Mesenchymal stem cell (in vitro differentiated cells and primary cell): ENCODE results near the gene PSMG4.

Experiments
- DNase-seq: peaks from one replicate; pipeline ENCODE4 v3.0.0-alpha.2; 2013
- H2AFZ ChIP-seq: one replicate; pipeline ENCODE4 v1.6.1; 2013; ENCODE audit warnings: low read depth, mild to moderate bottlenecking, control low read depth, inconsistent platforms, low read length, moderate library complexity
- H2AK5ac ChIP-seq: 2 replicates; pipeline ENCODE4 v1.6.1; 2013; ENCODE audit warnings: low read length, moderate library complexity, mild to moderate bottlenecking, inconsistent platforms; ENCODE audit not compliant: severe bottlenecking
- H2BK120ac ChIP-seq: one replicate; pipeline ENCODE4 v1.6.1; 2013; ENCODE audit warnings: low read depth, mild to moderate bottlenecking, inconsistent platforms, low read length, moderate library complexity
- H2BK12ac ChIP-seq, 2 experiments: one replicate each; pipeline ENCODE4 v1.6.1; 2013; ENCODE audit warnings: inconsistent platforms in 2 of 2, low read length in 2 of 2, mild to moderate bottlenecking in 2 of 2, moderate library complexity in 2 of 2, control low read depth in 1 of 2
- H2BK15ac ChIP-seq: one replicate; pipeline ENCODE4 v1.6.1; 2013; ENCODE audit warnings: mild to moderate bottlenecking, low read depth, inconsistent platforms; ENCODE audit not compliant: poor library complexity, severe bottlenecking
- H2BK5ac ChIP-seq: 2 replicates; pipeline ENCODE4 v1.6.1; 2013; ENCODE audit warnings: low read depth, mild to moderate bottlenecking, low read length, control low read depth, inconsistent platforms; ENCODE audit not compliant: poor library complexity, severe bottlenecking
- H3K14ac ChIP-seq, 2 experiments: one replicate each; pipeline ENCODE4 v1.6.1; 2013; ENCODE audit warnings: inconsistent platforms in 2 of 2, low read length in 2 of 2, control low read depth in 1 of 2, mild to moderate bottlenecking in 1 of 2, moderate library complexity in 1 of 2
- H3K18ac ChIP-seq, 2 experiments: one replicate each; pipeline ENCODE4 v1.6.1; 2013; ENCODE audit warnings: inconsistent platforms in 2 of 2, low read length in 2 of 2, control low read depth in 1 of 2, low read depth in 1 of 2, mild to moderate bottlenecking in 1 of 2
- H3K23ac ChIP-seq, 2 experiments: one replicate each; pipeline ENCODE4 v1.6.1; 2013; ENCODE audit warnings: inconsistent platforms in 2 of 2, low read length in 2 of 2, mild to moderate bottlenecking in 2 of 2, moderate library complexity in 2 of 2, control low read depth in 1 of 2
- H3K27ac ChIP-seq: 2 replicates; pipeline ENCODE4 v1.5.1; 2013; ENCODE audit warnings: mild to moderate bottlenecking, moderate library complexity, low read length, control low read depth, inconsistent platforms; ENCODE audit not compliant: poor library complexity, severe bottlenecking
- H3K27me3 ChIP-seq, 2 experiments: 2 replicates each; pipeline versions ENCODE4 v1.6.1 to v1.7.0; 2013; ENCODE audit warnings: low read length in 2 of 2, mild to moderate bottlenecking in 2 of 2, moderate library complexity in 2 of 2, control low read depth in 1 of 2, inconsistent platforms in 1 of 2; ENCODE audit not compliant: control insufficient read depth in 1 of 2, insufficient read depth in 1 of 2
- H3K36me3 ChIP-seq, 2 experiments: 2 replicates each; pipeline versions ENCODE4 v1.6.1 to v1.7.0; 2013; ENCODE audit warnings: low read length in 2 of 2, control low read depth in 1 of 2, inconsistent platforms in 1 of 2, low read depth in 1 of 2, mild to moderate bottlenecking in 1 of 2; ENCODE audit not compliant: insufficient read depth in 2 of 2, control insufficient read depth in 1 of 2
- H3K4ac ChIP-seq, 2 experiments: one replicate each; pipeline ENCODE4 v1.6.1; 2013; ENCODE audit warnings: inconsistent platforms in 2 of 2, low read length in 2 of 2, mild to moderate bottlenecking in 2 of 2, moderate library complexity in 2 of 2, control low read depth in 1 of 2, low read depth in 1 of 2
- H3K4me1 ChIP-seq: 2 replicates; pipeline ENCODE4 v1.6.1; 2013; ENCODE audit warnings: low read depth, low read length, control low read depth; ENCODE audit not compliant: control insufficient read depth, insufficient read depth
- H3K4me2 ChIP-seq: 2 replicates; pipeline ENCODE4 v1.6.1; 2013; ENCODE audit warnings: low read length, mild to moderate bottlenecking, inconsistent platforms; ENCODE audit not compliant: poor library complexity, severe bottlenecking
- H3K4me3 ChIP-seq, 2 experiments: 2 replicates each; pipeline versions ENCODE4 v1.5.1 to v1.7.0; 2013; ENCODE audit warnings: low read length in 2 of 2, mild to moderate bottlenecking in 2 of 2, control low read depth in 1 of 2, low read depth in 1 of 2; ENCODE audit not compliant: insufficient read depth in 1 of 2
- H3K79me1 ChIP-seq: replicated peaks from 2 replicates; pipeline ENCODE4 v1.6.1; 2013; ENCODE audit warnings: mild to moderate bottlenecking, control low read depth, low read length, inconsistent platforms; ENCODE audit not compliant: poor library complexity, severe bottlenecking
- H3K9ac ChIP-seq: 2 replicates; pipeline ENCODE4 v1.7.0; 2013; ENCODE audit warnings: mild to moderate bottlenecking, low read length, moderate library complexity
- H3K9me3 ChIP-seq: 2 replicates; pipeline ENCODE4 v1.7.0; 2013; ENCODE audit warnings: mild to moderate bottlenecking, low read length; ENCODE audit not compliant: control insufficient read depth
- H4K8ac ChIP-seq: one replicate; pipeline ENCODE4 v1.6.1; 2013; ENCODE audit warnings: inconsistent platforms, mild to moderate bottlenecking, low read length, moderate library complexity
- H4K91ac ChIP-seq: one replicate; pipeline ENCODE4 v1.6.1; 2013; ENCODE audit warnings: mild to moderate bottlenecking, low read length, inconsistent platforms
- WGBS: methylation state at CpG from one replicate; pipeline ENCODE4 v1.1.7; 2013; ENCODE audit warnings: mixed read lengths; 5-methylcytosine and 5-hydroxymethylcytosine counted together

The PSMG4 gene

GRCh38 chr6:3258201-3258600 is 546 bp upstream of the PSMG4 start:
- H2AFZ ChIP-seq = no peak overlapping the region
- WGBS = 90% methylated on average over 7 of the region's 12 CpGs
- H3K27ac ChIP-seq = no peak overlapping the region
- H3K4me3 ChIP-seq = peak overlapping the region; percentile 37 to 93
- no peak overlapping the region for H2BK15ac ChIP-seq
- no peak overlapping the region for H4K91ac ChIP-seq
- peak overlapping the region in 1 of 2 experiments; percentile 6 for H2BK12ac ChIP-seq
- no peak overlapping the region for H3K18ac ChIP-seq
- peaks cover under 1 to 11% of the 10 kb centered on the region in 2 experiments for H3K36me3 ChIP-seq
- peak overlapping the region; percentile 54 for H3K9ac ChIP-seq
- H3K4ac ChIP-seq = no peak overlapping the region
- peaks cover 7 to 15% of the 10 kb centered on the region in 2 experiments for H3K27me3 ChIP-seq
- H3K14ac ChIP-seq = no peak overlapping the region
- peaks cover 22% of the 10 kb centered on the region for H3K4me1 ChIP-seq
- no peak overlapping the region for H4K8ac ChIP-seq
- H3K9me3 ChIP-seq = no peaks in the 10 kb centered on the region
- H2BK120ac ChIP-seq = no peak overlapping the region
- H3K23ac ChIP-seq = no peak overlapping the region
- H2BK5ac ChIP-seq = no peak overlapping the region
- H3K79me1 ChIP-seq = peaks cover 17% of the 10 kb centered on the region
- DNase-seq = no peak
- peak overlapping the region; percentile 69 for H3K4me2 ChIP-seq
- H2AK5ac ChIP-seq = no peak overlapping the region

- H3K36me3 ChIP-seq = peaks cover 14 to 24% of the 10 kb centered on the region in 2 experiments
- peak overlapping the region; percentile 85 to 93 for H3K4me3 ChIP-seq
- no peak overlapping the region for H3K27ac ChIP-seq
- H3K4me1 ChIP-seq = peaks cover 22% of the 10 kb centered on the region
- H3K79me1 ChIP-seq = peaks cover 29% of the 10 kb centered on the region
- H3K23ac ChIP-seq = no peak overlapping the region
- WGBS = under 1% methylated on average over 21 of the region's 21 CpGs
- peak overlapping the region; percentile 18 for H4K91ac ChIP-seq
- peak overlapping the region; percentile 86 for H3K4me2 ChIP-seq
- H3K18ac ChIP-seq = peak overlapping the region; percentile 28 to 80
- H3K14ac ChIP-seq = peak overlapping the region in 1 of 2 experiments; percentile 24
- H2AK5ac ChIP-seq = no peak overlapping the region
- H2AFZ ChIP-seq = peak overlapping the region; percentile 56
- H3K27me3 ChIP-seq = peaks cover 7 to 15% of the 10 kb centered on the region in 2 experiments
- H3K4ac ChIP-seq = peak overlapping the region; percentile 8 to 10
- peak overlapping the region; percentile 19 for H4K8ac ChIP-seq
- no peak overlapping the region for H2BK12ac ChIP-seq
- H2BK5ac ChIP-seq = no peak overlapping the region
- H2BK15ac ChIP-seq = no peak overlapping the region
- no peaks in the 10 kb centered on the region for H3K9me3 ChIP-seq
- peak overlapping the region; percentile 87 for H3K9ac ChIP-seq
- H2BK120ac ChIP-seq = peak overlapping the region; percentile 4
- DNase-seq = peak; percentile 52
Measured at GRCh38 chr6:3259491-3259958, 778 bp downstream of the PSMG4 start.

- H3K14ac ChIP-seq = no peak overlapping the region
- WGBS = 86% methylated on average over 14 of the region's 14 CpGs
- H2BK15ac ChIP-seq = no peak overlapping the region
Measured at GRCh38 chr6:3260296-3260695, 1.5 kb downstream of the PSMG4 start.

GRCh38 chr6:3260772-3261517 is 2.2 kb downstream of the PSMG4 start:
- H3K23ac ChIP-seq = no peak overlapping the region
- WGBS = 82% methylated on average over 14 of the region's 17 CpGs
- H2BK15ac ChIP-seq = no peak overlapping the region

More at GRCh38 chr6:3260296-3260695, 1.5 kb downstream of the PSMG4 start:
- Histone ChIP-seq H3K4ac (no peak overlapping the region), H3K4me3 (peak overlapping the region in 1 of 2 experiments; percentile 47), H3K4me1 (peaks cover 22% of the 10 kb centered on the region), H3K9ac (peak overlapping the region; percentile 54), H4K91ac (no peak overlapping the region), H3K79me1 (peaks cover 34% of the 10 kb centered on the region), H2BK12ac (no peak overlapping the region), H2AFZ (no peak overlapping the region), H2BK120ac (no peak overlapping the region), H4K8ac (no peak overlapping the region), H3K23ac (no peak overlapping the region), H3K36me3 (peaks cover 19 to 26% of the 10 kb centered on the region in 2 experiments), H3K27ac (no peak overlapping the region), H3K4me2 (no peak overlapping the region), H3K18ac (no peak overlapping the region), H2BK5ac (no peak overlapping the region), H2AK5ac (no peak overlapping the region), H3K27me3 (peaks cover 7 to 15% of the 10 kb centered on the region in 2 experiments), H3K9me3 (no peaks in the 10 kb centered on the region)
- no peak for DNase-seq

More at GRCh38 chr6:3260772-3261517, 2.2 kb downstream of the PSMG4 start:
- no peak overlapping the region for H3K4ac ChIP-seq
- H2BK12ac ChIP-seq = peak overlapping the region in 1 of 2 experiments; percentile 31
- no peak overlapping the region for H2BK120ac ChIP-seq
- DNase-seq = no peak
- peaks cover 22% of the 10 kb centered on the region for H3K4me1 ChIP-seq
- no peak overlapping the region for H4K8ac ChIP-seq
- H3K4me2 ChIP-seq = no peak overlapping the region
- H3K14ac ChIP-seq = no peak overlapping the region
- H2AFZ ChIP-seq = no peak overlapping the region
- H3K18ac ChIP-seq = no peak overlapping the region
- H2AK5ac ChIP-seq = no peak overlapping the region
- H3K27me3 ChIP-seq = peaks cover 7 to 10% of the 10 kb centered on the region in 2 experiments
- no peak overlapping the region for H4K91ac ChIP-seq
- H3K36me3 ChIP-seq = peaks cover 19 to 30% of the 10 kb centered on the region in 2 experiments
- H3K79me1 ChIP-seq = peaks cover 38% of the 10 kb centered on the region
- no peak overlapping the region for H3K27ac ChIP-seq
- H3K9ac ChIP-seq = peak overlapping the region; percentile 54
- peak overlapping the region in 1 of 2 experiments; percentile 47 for H3K4me3 ChIP-seq
- H2BK5ac ChIP-seq = no peak overlapping the region
- H3K9me3 ChIP-seq = no peaks in the 10 kb centered on the region
